Tibial nerve (tissue), 4 donors: ENCODE data around the gene PRR13.
"Not testable (repeated sequence)": the region's sequence is repeated elsewhere in the genome, so short reads cannot be mapped to it uniquely, and the experiment has no call there.

Source experiments
- EP300 ChIP-seq, 2 donors: sonication (generic); formaldehyde crosslinking; IDR thresholded peaks; one replicate each; pipeline ENCODE4 v1.6.1; 2017; ENCODE audit warnings: antibody characterized with exemption in 2 of 2, mild to moderate bottlenecking in 1 of 2
- POLR2A ChIP-seq, 2 donors: fragments of 450-650 bp; IDR thresholded peaks; one replicate each; pipeline ENCODE4 v1.6.1; 2017; ENCODE audit warnings: antibody characterized with exemption in 2 of 2, mild to moderate bottlenecking in 2 of 2, moderate library complexity in 2 of 2
- TF ChIP-seq, protein P1 (sequence below), 5 experiments: fragments of 200-600 bp in 3 of 5; fragments of 450-650 bp in 2 of 5; sonication (generic) in 3 of 5; IDR thresholded peaks; one replicate each; pipeline ENCODE4 v1.5.1; 2016 to 2019; ENCODE audit warnings: antibody characterized with exemption in 5 of 5, mild to moderate bottlenecking in 3 of 5, moderate library complexity in 2 of 5

DNA sequence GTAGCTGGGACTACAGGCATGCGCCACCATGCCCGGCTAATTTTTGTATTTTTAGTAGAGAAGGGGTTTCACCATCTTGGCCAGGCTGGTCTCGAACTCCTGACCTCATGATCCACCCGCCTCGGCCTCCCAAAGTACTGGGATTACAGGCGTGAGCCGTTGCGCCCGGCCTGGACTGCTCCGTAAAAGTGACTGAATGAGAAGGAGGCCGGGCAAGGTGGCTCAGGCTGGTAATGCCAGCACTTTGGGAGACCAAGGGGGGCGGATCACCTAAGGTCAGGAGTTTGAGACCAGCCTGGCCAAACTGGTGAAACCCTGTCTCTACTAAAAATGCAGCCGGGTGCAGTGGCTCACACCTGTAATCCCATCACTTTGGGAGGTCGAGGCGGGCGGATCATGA, 39.2 kb upstream of the PRR13 start:
- TF ChIP-seq, protein P1, sequence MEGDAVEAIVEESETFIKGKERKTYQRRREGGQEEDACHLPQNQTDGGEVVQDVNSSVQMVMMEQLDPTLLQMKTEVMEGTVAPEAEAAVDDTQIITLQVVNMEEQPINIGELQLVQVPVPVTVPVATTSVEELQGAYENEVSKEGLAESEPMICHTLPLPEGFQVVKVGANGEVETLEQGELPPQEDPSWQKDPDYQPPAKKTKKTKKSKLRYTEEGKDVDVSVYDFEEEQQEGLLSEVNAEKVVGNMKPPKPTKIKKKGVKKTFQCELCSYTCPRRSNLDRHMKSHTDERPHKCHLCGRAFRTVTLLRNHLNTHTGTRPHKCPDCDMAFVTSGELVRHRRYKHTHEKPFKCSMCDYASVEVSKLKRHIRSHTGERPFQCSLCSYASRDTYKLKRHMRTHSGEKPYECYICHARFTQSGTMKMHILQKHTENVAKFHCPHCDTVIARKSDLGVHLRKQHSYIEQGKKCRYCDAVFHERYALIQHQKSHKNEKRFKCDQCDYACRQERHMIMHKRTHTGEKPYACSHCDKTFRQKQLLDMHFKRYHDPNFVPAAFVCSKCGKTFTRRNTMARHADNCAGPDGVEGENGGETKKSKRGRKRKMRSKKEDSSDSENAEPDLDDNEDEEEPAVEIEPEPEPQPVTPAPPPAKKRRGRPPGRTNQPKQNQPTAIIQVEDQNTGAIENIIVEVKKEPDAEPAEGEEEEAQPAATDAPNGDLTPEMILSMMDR (IDR thresholded peaks at IDR 0.05) = not testable (repeated sequence)
- not testable (repeated sequence) for TF ChIP-seq EP300, POLR2A (IDR thresholded peaks at IDR 0.05)
